T-cell (primary cell): ENCODE results near the gene AP1G1. TPM values are rescaled to one million over a fixed set of nuclear protein-coding genes. Genes with fewer than 3 reads are reported as not detected.

Experiments
- ATAC-seq, 4 experiments: fragments of 200-7000 bp in 3 of 4; fragments of 150-1000 bp in 1 of 4; cut with Tn5 transposase; replicated peaks in 1 of 4; 1 replicate in 3 of 4; 2 replicates in 1 of 4; pipeline ENCODE4 v1.10.0; 2021; ENCODE audit warnings: moderate library complexity in 3 of 4, mild to moderate bottlenecking in 2 of 4, moderate number of reproducible peaks in 1 of 4
- CTCF ChIA-PET, 2 donors: fragments of 300-600 bp; sonication (Branson Sonifier 250); formaldehyde crosslinking; loops; one replicate each; lab custom pipeline; 2022; ENCODE audit warnings: antibody characterized with exemption in 2 of 2; lab: Charles Lee
- POLR2A ChIA-PET, 2 donors: fragments of 300-600 bp; sonication (Branson Sonifier 250); formaldehyde crosslinking; loops; one replicate each; lab custom pipeline; 2022; ENCODE audit warnings: antibody characterized with exemption in 2 of 2; lab: Charles Lee
- DNase-seq, 35 experiments: peaks; one replicate each; pipeline versions ENCODE4 v3.0.0 to v3.0.0-alpha.2; 2013 to 2023
- H3K27ac ChIP-seq: one replicate; pipeline ENCODE4 v1.5.1; 2013; ENCODE audit warnings: low read length
- H3K27me3 ChIP-seq, 2 experiments: replicated peaks in 1 of 2; 1 replicate in 1 of 2; 2 replicates in 1 of 2; pipeline versions ENCODE4 v1.6.1 to v1.7.0; 2013; ENCODE audit warnings: low read length in 1 of 2, mixed read lengths in 1 of 2; ENCODE audit not compliant: control insufficient read depth in 2 of 2, insufficient read depth in 2 of 2; ENCODE audit errors: extremely low read depth in 1 of 2
- H3K36me3 ChIP-seq, 2 donors: 1 replicate in 1 of 2; 2 replicates in 1 of 2; pipeline versions ENCODE4 v1.6.1 to v1.7.0; 2013; ENCODE audit warnings: low read length in 1 of 2; ENCODE audit not compliant: control insufficient read depth in 2 of 2, insufficient read depth in 1 of 2; ENCODE audit errors: extremely low read depth in 1 of 2
- H3K4me1 ChIP-seq, 2 experiments: 1 replicate in 1 of 2; 2 replicates in 1 of 2; pipeline versions ENCODE4 v1.6.1 to v1.7.0; 2013; ENCODE audit warnings: low read length in 2 of 2, mixed read lengths in 1 of 2; ENCODE audit not compliant: insufficient read depth in 2 of 2, control insufficient read depth in 1 of 2; ENCODE audit errors: extremely low read depth in 1 of 2
- H3K4me3 ChIP-seq, 2 donors: 1 replicate in 1 of 2; 2 replicates in 1 of 2; pipeline versions ENCODE4 v1.5.1 to v1.7.0; 2013; ENCODE audit warnings: mild to moderate bottlenecking in 2 of 2, low read length in 1 of 2, moderate library complexity in 1 of 2; ENCODE audit not compliant: control insufficient read depth in 1 of 2; ENCODE audit errors: extremely low read depth in 1 of 2
- H3K9me3 ChIP-seq: 2 replicates; pipeline ENCODE4 v1.7.0; 2013
- H3K27ac Mint-ChIP-seq, 2 donors: one replicate each; pipeline ENCODE4 v1.8.0; 2020 to 2021; ENCODE audit warnings: mild to moderate bottlenecking in 2 of 2, mixed read lengths in 2 of 2
- H3K27me3 Mint-ChIP-seq, 2 donors: one replicate each; pipeline ENCODE4 v1.8.0; 2021 to 2022; ENCODE audit warnings: mixed read lengths in 2 of 2
- H3K36me3 Mint-ChIP-seq: one replicate; pipeline ENCODE4 v1.8.0; 2021; ENCODE audit warnings: mixed read lengths
- H3K4me1 Mint-ChIP-seq, 3 donors: one replicate each; pipeline ENCODE4 v1.8.0; 2020 to 2022; ENCODE audit warnings: mixed read lengths in 3 of 3, mild to moderate bottlenecking in 1 of 3
- H3K4me3 Mint-ChIP-seq, 3 donors: one replicate each; pipeline ENCODE4 v1.8.0; 2020 to 2022; ENCODE audit warnings: mild to moderate bottlenecking in 3 of 3, mixed read lengths in 3 of 3, moderate library complexity in 3 of 3
- H3K9me3 Mint-ChIP-seq, 3 donors: one replicate each; pipeline ENCODE4 v1.8.0; 2020 to 2022; ENCODE audit warnings: mixed read lengths in 3 of 3
- WGBS: methylation state at CpG from one replicate; pipeline ENCODE4 v1.1.5; 2013; ENCODE audit warnings: missing lambda C conversion rate; ENCODE audit not compliant: insufficient coverage; 5-methylcytosine and 5-hydroxymethylcytosine counted together
- total RNA-seq, 35 experiments: library from RNA in 6 of 35; stranded (reverse) in 6 of 35; fragments of 120-200 nt in 1 of 35; gene quantifications; one replicate each; pipeline versions ENCODE4 v1.2.1 to v1.2.4 and lab custom pipeline; 2013 to 2026

AP1G1 gene
- total RNA-seq, 5 donors from 2014 or later (not counting 1 experiment from before 2014, with no cell fraction given): 96.6 to 152 (median 101) TPM

- DNase-seq: no peak
- Histone ChIP-seq H3K4me3 (no peak overlapping the region), H3K27ac (no peak overlapping the region), H3K4me1 (peaks cover 6% of the 10 kb centered on the region in 2 experiments), H3K9me3 (no peaks in the 10 kb centered on the region), H3K36me3 (no peaks in the 10 kb centered on the region), H3K27me3 (no peaks in the 10 kb centered on the region)
- peak overlapping the region in 1 of 3 donors; percentile 31 for H3K4me3 Mint-ChIP-seq
- ATAC-seq: no peak
- 49% methylated on average over 3 of the region's 8 CpGs for WGBS
- CTCF ChIA-PET: interaction anchor here in 1 of 2 donors (0.7 to 0.9 kb wide), 3 partner anchors 10 to 24 kb away, joined by 3 read pairs; no protein-coding TSS in a partner anchor
- peaks cover 3% of the 10 kb centered on the region for H3K36me3 Mint-ChIP-seq
- peaks cover 12 to 27% (median 22%) of the 10 kb centered on the region in 3 donors for H3K4me1 Mint-ChIP-seq
- no peaks in the 10 kb centered on the region for H3K27me3 Mint-ChIP-seq
- H3K9me3 Mint-ChIP-seq: no peaks in the 10 kb centered on the region
- POLR2A ChIA-PET: interaction anchor here (0.6 to 1.3 kb wide), 6 partner anchors 38 to 1198 kb away, joined by 3 to 6 read pairs (median 4); no protein-coding TSS in a partner anchor
- H3K27ac Mint-ChIP-seq: no peak overlapping the region
These were observed 87.4 kb downstream of the AP1G1 start for GRCh38 chr16:71721066-71721740.

GRCh38 chr16:71712501-71712900 lies 96.1 kb downstream of the AP1G1 start:
- no peaks in the 10 kb centered on the region for H3K27me3 Mint-ChIP-seq
- CTCF ChIA-PET: no interaction called here
- WGBS: no CpG with 5 or more reads among the region's 1 CpG
- no peaks in the 10 kb centered on the region for H3K9me3 Mint-ChIP-seq
- Histone ChIP-seq H3K27me3 (no peaks in the 10 kb centered on the region), H3K4me1 (no peaks in the 10 kb centered on the region), H3K4me3 (no peak overlapping the region), H3K9me3 (no peaks in the 10 kb centered on the region), H3K27ac (no peak overlapping the region), H3K36me3 (peaks cover 0 to 10% of the 10 kb centered on the region in 2 donors)
- POLR2A ChIA-PET: interaction anchor here in 1 of 2 donors (0.9 kb wide), 1 partner anchor 22 kb away, joined by 3 read pairs; no protein-coding TSS in a partner anchor
- peaks cover 14% of the 10 kb centered on the region for H3K36me3 Mint-ChIP-seq
- H3K27ac Mint-ChIP-seq: no peak overlapping the region
- DNase-seq (no peak), ATAC-seq (no peak)
- H3K4me3 Mint-ChIP-seq: no peak overlapping the region
- peaks cover 0 to 8% (median 0%) of the 10 kb centered on the region in 3 donors for H3K4me1 Mint-ChIP-seq

GRCh38 chr16:71711789-71712188 lies 96.8 kb downstream of the AP1G1 start:
- no peak overlapping the region for H3K4me3 ChIP-seq
- ChIA-PET POLR2A (no interaction called here), CTCF (no interaction called here)
- H3K4me1 Mint-ChIP-seq: peaks cover 0 to 8% (median 0%) of the 10 kb centered on the region in 3 donors
- no peak overlapping the region for H3K27ac Mint-ChIP-seq
- no peak overlapping the region for H3K4me3 Mint-ChIP-seq
- WGBS: 100% methylated on average over 1 of the region's 3 CpGs
- no peak overlapping the region for H3K27ac ChIP-seq
- no peak for ATAC-seq
- no peaks in the 10 kb centered on the region for H3K27me3 Mint-ChIP-seq
- DNase-seq: no peak
- peaks cover 14% of the 10 kb centered on the region for H3K36me3 Mint-ChIP-seq
- no peaks in the 10 kb centered on the region for H3K27me3 ChIP-seq
- H3K36me3 ChIP-seq: peaks cover 0 to 10% of the 10 kb centered on the region in 2 donors
- H3K9me3 Mint-ChIP-seq: no peaks in the 10 kb centered on the region
- H3K9me3 ChIP-seq: no peaks in the 10 kb centered on the region
- no peaks in the 10 kb centered on the region for H3K4me1 ChIP-seq

- H3K27me3 ChIP-seq: no peaks in the 10 kb centered on the region
- no peaks in the 10 kb centered on the region for H3K9me3 ChIP-seq
- DNase-seq: no peak
- Mint-ChIP-seq H3K27ac (no peak overlapping the region), H3K36me3 (peaks cover 10% of the 10 kb centered on the region), H3K9me3 (no peaks in the 10 kb centered on the region), H3K27me3 (no peaks in the 10 kb centered on the region), H3K4me3 (no peak overlapping the region), H3K4me1 (peaks cover 0 to 2% (median 0%) of the 10 kb centered on the region in 3 donors)
- ChIA-PET CTCF (interaction anchor here in 1 of 2 donors (0.6 kb wide), 1 partner anchor 144 kb away, joined by 4 read pairs; no protein-coding TSS in a partner anchor), POLR2A (interaction anchor here in 1 of 2 donors (0.6 kb wide), 1 partner anchor 57 kb away, joined by 3 read pairs; no protein-coding TSS in a partner anchor)
- H3K4me3 ChIP-seq: no peak overlapping the region
- H3K36me3 ChIP-seq: peaks cover 0 to 6% of the 10 kb centered on the region in 2 donors
- no peak overlapping the region for H3K27ac ChIP-seq
- no peak for ATAC-seq
- H3K4me1 ChIP-seq: no peaks in the 10 kb centered on the region
- no CpG with 5 or more reads among the region's 2 CpGs for WGBS
These were observed 99.3 kb downstream of the AP1G1 start for GRCh38 chr16:71709229-71709781.

- Histone ChIP-seq H3K4me3 (no peak overlapping the region), H3K4me1 (no peaks in the 10 kb centered on the region), H3K27ac (no peak overlapping the region), H3K27me3 (no peaks in the 10 kb centered on the region), H3K9me3 (no peaks in the 10 kb centered on the region), H3K36me3 (peaks cover 0 to 2% of the 10 kb centered on the region in 2 donors)
- CTCF ChIA-PET: no interaction called here
- no peaks in the 10 kb centered on the region for H3K27me3 Mint-ChIP-seq
- DNase-seq: no peak
- H3K4me1 Mint-ChIP-seq: peaks cover 0 to 2% (median 0%) of the 10 kb centered on the region in 3 donors
- ATAC-seq: no peak
- H3K36me3 Mint-ChIP-seq: peaks cover 12% of the 10 kb centered on the region
- H3K27ac Mint-ChIP-seq: no peak overlapping the region
- H3K9me3 Mint-ChIP-seq: no peaks in the 10 kb centered on the region
- WGBS: 100% methylated on average over 1 of the region's 2 CpGs
- POLR2A ChIA-PET: interaction anchor here in 1 of 2 donors (0.6 kb wide), 2 partner anchors 57 to 1303 kb away, joined by 3 to 4 read pairs; no protein-coding TSS in a partner anchor
- H3K4me3 Mint-ChIP-seq: no peak overlapping the region
These were observed 99.9 kb downstream of the AP1G1 start for GRCh38 chr16:71708696-71709095.

- H3K36me3 Mint-ChIP-seq: peaks cover 15% of the 10 kb centered on the region
- H3K36me3 ChIP-seq: peaks cover 0 to 4% of the 10 kb centered on the region in 2 donors
- ChIA-PET CTCF (interaction anchor here in 1 of 2 donors (1.1 kb wide), 1 partner anchor 14 kb away, joined by 3 read pairs; no protein-coding TSS in a partner anchor), POLR2A (interaction anchor here in 1 of 2 donors (0.5 kb wide), 1 partner anchor 149 kb away, joined by 3 read pairs; no protein-coding TSS in a partner anchor)
- H3K27ac ChIP-seq: no peak overlapping the region
- no peak overlapping the region for H3K4me3 ChIP-seq
- H3K4me1 Mint-ChIP-seq: peaks cover 0 to 2% (median 0%) of the 10 kb centered on the region in 3 donors
- no peak for ATAC-seq
- no peaks in the 10 kb centered on the region for H3K4me1 ChIP-seq
- no peaks in the 10 kb centered on the region for H3K27me3 Mint-ChIP-seq
- H3K27ac Mint-ChIP-seq: no peak overlapping the region
- no peaks in the 10 kb centered on the region for H3K9me3 Mint-ChIP-seq
- no peaks in the 10 kb centered on the region for H3K27me3 ChIP-seq
- no peak for DNase-seq
- H3K9me3 ChIP-seq: no peaks in the 10 kb centered on the region
- no CpG with 5 or more reads among the region's 7 CpGs for WGBS
- no peak overlapping the region for H3K4me3 Mint-ChIP-seq
These were observed 101.4 kb downstream of the AP1G1 start for GRCh38 chr16:71707199-71707598.
